Lower lobe of right lung (tissue), 2 donors: ENCODE data around the gene SORCS2. TPM values are rescaled to one million over a fixed set of nuclear protein-coding genes. Genes with fewer than 3 reads are reported as not detected.

Source experiments
- ATAC-seq, 2 donors: fragments of 200-7000 bp; cut with Tn5 transposase; one replicate each; pipeline ENCODE4 v1.9.1; 2020 to 2022; ENCODE audit warnings: mild to moderate bottlenecking in 2 of 2, moderate library complexity in 2 of 2
- DNase-seq: peaks from one replicate; pipeline ENCODE4 v3.0.0-alpha.2; 2020
- H3K27ac ChIP-seq: fragments of 200-600 bp; one replicate; pipeline ENCODE4 v1.8.0; 2022
- H3K27me3 ChIP-seq: fragments of 200-600 bp; one replicate; pipeline ENCODE4 v1.8.0; 2022; ENCODE audit warnings: low read depth
- H3K36me3 ChIP-seq: fragments of 200-600 bp; one replicate; pipeline ENCODE4 v1.8.0; 2022; ENCODE audit warnings: mild to moderate bottlenecking
- H3K4me1 ChIP-seq: fragments of 200-600 bp; one replicate; pipeline ENCODE4 v1.8.0; 2022
- H3K4me3 ChIP-seq: fragments of 200-600 bp; one replicate; pipeline ENCODE4 v1.8.0; 2022; ENCODE audit warnings: mild to moderate bottlenecking
- H3K9me3 ChIP-seq: fragments of 200-600 bp; one replicate; pipeline ENCODE4 v1.8.0; 2022
- intact Hi-C: fragments of 100-400 bp; cut with DNase I; formaldehyde crosslinking; loops from one replicate; pipeline ENCODE4 v1.11.0; 2022
- total RNA-seq: library from RNA; stranded (reverse); fragmentation: NEBNext Ultra II Directional; extraction: Animal tissue kit (Norgen Biotek cat#: 25700); gene quantifications from one replicate; pipeline ENCODE4 v1.2.1, GENCODE V29; 2021
- TF ChIP-seq, protein P1 (sequence below): fragments of 200-600 bp; IDR thresholded peaks from one replicate; pipeline ENCODE4 v1.8.0; 2022; ENCODE audit warnings: antibody characterized with exemption, mild to moderate bottlenecking
- donor health status: DM: no; HTN: yes; CAD: no; lungs with severe emphysema.

SORCS2 gene
- total RNA-seq, 1 donor from 2014 or later = 5.8 TPM

GRCh38 chr4:7675612-7676320 lies 483.4 kb downstream of the SORCS2 start:
- H3K9me3 ChIP-seq = no peaks in the 10 kb centered on the region
- no peak overlapping the region for H3K4me3 ChIP-seq
- no peak overlapping the region for H3K27ac ChIP-seq
- H3K4me1 ChIP-seq = no peaks in the 10 kb centered on the region
- H3K27me3 ChIP-seq = no peaks in the 10 kb centered on the region
- H3K36me3 ChIP-seq = no peaks in the 10 kb centered on the region
- intact Hi-C loops = no loop called here
- TF ChIP-seq, protein P1, sequence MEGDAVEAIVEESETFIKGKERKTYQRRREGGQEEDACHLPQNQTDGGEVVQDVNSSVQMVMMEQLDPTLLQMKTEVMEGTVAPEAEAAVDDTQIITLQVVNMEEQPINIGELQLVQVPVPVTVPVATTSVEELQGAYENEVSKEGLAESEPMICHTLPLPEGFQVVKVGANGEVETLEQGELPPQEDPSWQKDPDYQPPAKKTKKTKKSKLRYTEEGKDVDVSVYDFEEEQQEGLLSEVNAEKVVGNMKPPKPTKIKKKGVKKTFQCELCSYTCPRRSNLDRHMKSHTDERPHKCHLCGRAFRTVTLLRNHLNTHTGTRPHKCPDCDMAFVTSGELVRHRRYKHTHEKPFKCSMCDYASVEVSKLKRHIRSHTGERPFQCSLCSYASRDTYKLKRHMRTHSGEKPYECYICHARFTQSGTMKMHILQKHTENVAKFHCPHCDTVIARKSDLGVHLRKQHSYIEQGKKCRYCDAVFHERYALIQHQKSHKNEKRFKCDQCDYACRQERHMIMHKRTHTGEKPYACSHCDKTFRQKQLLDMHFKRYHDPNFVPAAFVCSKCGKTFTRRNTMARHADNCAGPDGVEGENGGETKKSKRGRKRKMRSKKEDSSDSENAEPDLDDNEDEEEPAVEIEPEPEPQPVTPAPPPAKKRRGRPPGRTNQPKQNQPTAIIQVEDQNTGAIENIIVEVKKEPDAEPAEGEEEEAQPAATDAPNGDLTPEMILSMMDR = no peak
- ATAC-seq (no peak), DNase-seq (peak; percentile 47)

- intact Hi-C loops = no loop called here
- TF ChIP-seq, protein P1 = no peak
Measured at GRCh38 chr4:7676398-7676922, 484.1 kb downstream of the SORCS2 start.

DNA sequence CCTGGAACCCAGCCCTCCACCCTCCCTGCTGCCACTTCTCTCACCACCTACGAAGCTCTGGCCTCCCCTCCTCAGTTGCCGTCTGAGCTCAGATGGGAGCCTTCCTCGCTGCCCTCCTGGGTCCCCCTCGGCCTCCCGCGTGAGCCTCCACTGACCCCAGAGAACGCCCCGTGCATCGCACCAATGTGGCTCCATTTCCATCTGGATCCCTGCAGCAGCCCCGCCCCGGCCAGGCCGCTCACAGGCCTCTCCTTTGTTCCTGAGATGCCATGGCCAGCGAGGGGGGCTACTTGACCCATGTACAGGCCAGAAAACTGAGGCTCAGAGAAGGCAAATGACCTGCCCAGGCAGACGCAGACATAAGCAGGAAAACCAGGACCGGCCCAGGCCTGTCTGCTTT lies 484.7 kb downstream of the SORCS2 start:
- no peaks in the 10 kb centered on the region for H3K36me3 ChIP-seq
- DNase-seq (peak; percentile 48), ATAC-seq (no peak)
- intact Hi-C loops = no loop called here
- no peak overlapping the region for H3K27ac ChIP-seq
- H3K4me3 ChIP-seq = no peak overlapping the region
- no peaks in the 10 kb centered on the region for H3K4me1 ChIP-seq
- H3K27me3 ChIP-seq = no peaks in the 10 kb centered on the region
- TF ChIP-seq, protein P1 = no peak
- no peaks in the 10 kb centered on the region for H3K9me3 ChIP-seq

More at GRCh38 chr4:7676398-7676922, 484.1 kb downstream of the SORCS2 start:
- Histone ChIP-seq H3K27me3 (no peaks in the 10 kb centered on the region), H3K27ac (no peak overlapping the region), H3K36me3 (no peaks in the 10 kb centered on the region), H3K4me1 (no peaks in the 10 kb centered on the region), H3K4me3 (no peak overlapping the region), H3K9me3 (no peaks in the 10 kb centered on the region)
- DNase-seq (no peak), ATAC-seq (no peak)

DNA sequence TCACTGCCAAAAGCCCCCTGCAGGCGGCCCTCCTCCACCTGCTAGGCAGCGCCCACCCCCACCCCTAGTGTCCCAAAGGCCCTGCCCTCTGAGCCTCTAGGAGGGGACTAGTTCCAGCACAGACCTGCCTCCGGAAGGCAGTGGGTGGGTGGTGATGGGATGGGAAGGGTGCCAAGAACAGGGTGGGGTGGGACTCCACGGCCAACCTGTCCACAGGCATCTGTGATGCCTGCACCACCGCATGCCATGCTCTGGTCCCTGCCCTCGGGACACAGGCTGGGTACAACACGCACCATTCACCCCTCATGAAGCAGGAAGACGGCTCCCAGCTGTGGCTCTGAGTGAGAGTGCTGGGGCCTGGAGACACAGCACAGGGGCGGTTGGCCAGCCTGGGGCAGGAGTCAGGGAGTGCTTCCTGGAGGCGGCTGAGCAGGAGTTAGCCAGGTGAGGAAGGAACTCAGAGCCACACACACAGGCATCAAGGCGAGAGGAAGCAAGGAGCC lies 485.5 kb downstream of the SORCS2 start:
- ATAC-seq (no peak), DNase-seq (no peak)
- Histone ChIP-seq H3K4me3 (no peak overlapping the region), H3K36me3 (no peaks in the 10 kb centered on the region), H3K27ac (no peak overlapping the region), H3K4me1 (no peaks in the 10 kb centered on the region), H3K27me3 (no peaks in the 10 kb centered on the region), H3K9me3 (peaks cover 5% of the 10 kb centered on the region)
- intact Hi-C loops = no loop called here
- TF ChIP-seq, protein P1 = no peak

- Histone ChIP-seq H3K4me1 (no peaks in the 10 kb centered on the region), H3K36me3 (no peaks in the 10 kb centered on the region), H3K9me3 (peaks cover 10% of the 10 kb centered on the region), H3K27ac (no peak overlapping the region), H3K4me3 (no peak overlapping the region), H3K27me3 (no peaks in the 10 kb centered on the region)
- DNase-seq = peak; percentile 18
- ATAC-seq = no peak
- TF ChIP-seq, protein P1 = no peak
- intact Hi-C loops = no loop called here
Measured at GRCh38 chr4:7678318-7678852, 486.0 kb downstream of the SORCS2 start.
